ENCODE data around the gene PLXNB1. TPM values are rescaled to one million over a fixed set of nuclear protein-coding genes. Genes with fewer than 3 reads are reported as not detected.

Gene PLXNB1
- total RNA-seq, 4 donors from 2014 or later: 129 to 530 (median 245) TPM

- no peak for DNase-seq
- 89 to 90% methylated on average over 4 to 26 of the region's 31 CpGs for WGBS, 2 donors (ENCODE audit: low coverage in 1 of 2)
- in situ Hi-C loops (cut with MboI; ENCODE audit: low pct_ligation_motif_present in 1 of 4, low pct_unique_long_range_greater_than_20kb in 1 of 4, low sequenced_read_pairs in 3 of 4) (loop anchor here in 1 of 4 donors (10.0 kb wide), 1 partner anchor 135 kb away; no protein-coding TSS in a partner anchor), intact Hi-C loops (cut with DNase I; ENCODE audit: low total_unique reads) (no loop called here)
- Histone ChIP-seq H3K27me3 (no peaks in the 10 kb centered on the region), H3K36me3 (peaks cover 0 to 34% (median 4%) of the 10 kb centered on the region in 4 donors), H3K9me3 (no peaks in the 10 kb centered on the region), H3K4me3 (no peak overlapping the region), H3K4me1 (peaks cover 0 to 2% (median 0%) of the 10 kb centered on the region in 4 donors), H3K27ac (no peak overlapping the region)
- no peak for TF ChIP-seq CTCF (IDR thresholded peaks at IDR 0.05)
- no peak for TF ChIP-seq POLR2A (IDR thresholded peaks at IDR 0.05)
- no peak for TF ChIP-seq POLR2AphosphoS5 (IDR thresholded peaks at IDR 0.05)
- TF ChIP-seq EP300 (IDR thresholded peaks at IDR 0.05; ENCODE audit: low read depth): no peak
These were observed 20.3 kb downstream of the PLXNB1 start for GRCh38 chr3:48409291-48410201.

- Histone ChIP-seq H3K4me3 (no peak overlapping the region), H3K27ac (no peak overlapping the region), H3K9me3 (no peaks in the 10 kb centered on the region), H3K4me1 (no peaks in the 10 kb centered on the region), H3K36me3 (peaks cover 0 to 33% (median 6%) of the 10 kb centered on the region in 4 donors), H3K27me3 (no peaks in the 10 kb centered on the region)
- no peak for TF ChIP-seq POLR2A (IDR thresholded peaks at IDR 0.05)
- no peak for TF ChIP-seq CTCF (IDR thresholded peaks at IDR 0.05)
- TF ChIP-seq POLR2AphosphoS5 (IDR thresholded peaks at IDR 0.05): no peak
- TF ChIP-seq EP300 (IDR thresholded peaks at IDR 0.05; ENCODE audit: low read depth): no peak
- intact Hi-C loops (cut with DNase I; ENCODE audit: low total_unique reads) (no loop called here), in situ Hi-C loops (cut with MboI; ENCODE audit: low pct_ligation_motif_present in 1 of 4, low pct_unique_long_range_greater_than_20kb in 1 of 4, low sequenced_read_pairs in 3 of 4) (loop anchor here in 1 of 4 donors (10.0 kb wide), 1 partner anchor 134 kb away; no protein-coding TSS in a partner anchor)
- 60 to 76% methylated on average over 2 to 4 of the region's 4 CpGs for WGBS, 2 donors (ENCODE audit: low coverage in 1 of 2)
- no peak for DNase-seq
These were observed 21.0 kb downstream of the PLXNB1 start for GRCh38 chr3:48408823-48409281.

DNA sequence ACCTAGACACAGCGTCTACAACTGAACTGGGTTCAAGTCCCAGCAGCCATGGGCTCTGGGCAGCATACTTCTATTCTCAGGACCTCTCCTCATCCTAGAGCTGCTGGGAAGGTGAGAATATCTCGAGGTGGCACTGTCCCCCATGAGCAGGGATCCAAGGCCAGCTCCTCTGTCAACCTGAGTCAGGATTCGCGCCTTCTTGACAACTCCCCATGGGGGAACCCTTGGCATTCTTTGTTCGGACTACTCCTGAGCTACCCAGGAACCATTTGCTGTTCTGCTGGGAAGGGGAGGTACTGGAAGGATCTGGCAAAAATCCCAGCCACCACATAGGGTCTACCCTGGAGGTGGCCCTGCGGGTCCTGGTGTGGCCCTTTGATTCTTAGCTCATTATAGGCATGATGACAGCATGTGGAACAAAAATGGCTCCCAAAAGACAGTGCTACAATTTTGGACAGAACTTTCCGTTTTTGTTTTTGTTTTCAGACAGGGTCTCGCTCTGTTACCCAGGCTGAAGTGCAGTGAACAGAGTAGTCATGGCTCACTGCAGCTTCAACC lies 22.3 kb downstream of the PLXNB1 start:
- TF ChIP-seq EP300 (IDR thresholded peaks at IDR 0.05; ENCODE audit: low read depth) (no peak), POLR2A (IDR thresholded peaks at IDR 0.05) (no peak), CTCF (IDR thresholded peaks at IDR 0.05) (no peak), POLR2AphosphoS5 (IDR thresholded peaks at IDR 0.05) (no peak)
- Histone ChIP-seq H3K27ac (no peak overlapping the region), H3K36me3 (peaks cover 0 to 30% (median 7%) of the 10 kb centered on the region in 4 donors), H3K4me3 (no peak overlapping the region), H3K27me3 (no peaks in the 10 kb centered on the region), H3K9me3 (no peaks in the 10 kb centered on the region), H3K4me1 (peaks cover 0 to 1% (median under 1%) of the 10 kb centered on the region in 4 donors)
- in situ Hi-C loops (cut with MboI; ENCODE audit: low pct_ligation_motif_present in 1 of 4, low pct_unique_long_range_greater_than_20kb in 1 of 4, low sequenced_read_pairs in 3 of 4) (loop anchor here in 1 of 4 donors (10.0 kb wide), 1 partner anchor 133 kb away; no protein-coding TSS in a partner anchor), intact Hi-C loops (cut with DNase I; ENCODE audit: low total_unique reads) (no loop called here)
- WGBS, 2 donors (ENCODE audit: low coverage in 1 of 2): 89 to 90% methylated on average over 2 to 8 of the region's 8 CpGs
- DNase-seq: no peak
